Measurements from ENCODE around the gene LIMS1.
"Not testable (repeated sequence)": the region's sequence is repeated elsewhere in the genome, so short reads cannot be mapped to it uniquely, and the experiment has no call there.

LIMS1 gene

DNA sequence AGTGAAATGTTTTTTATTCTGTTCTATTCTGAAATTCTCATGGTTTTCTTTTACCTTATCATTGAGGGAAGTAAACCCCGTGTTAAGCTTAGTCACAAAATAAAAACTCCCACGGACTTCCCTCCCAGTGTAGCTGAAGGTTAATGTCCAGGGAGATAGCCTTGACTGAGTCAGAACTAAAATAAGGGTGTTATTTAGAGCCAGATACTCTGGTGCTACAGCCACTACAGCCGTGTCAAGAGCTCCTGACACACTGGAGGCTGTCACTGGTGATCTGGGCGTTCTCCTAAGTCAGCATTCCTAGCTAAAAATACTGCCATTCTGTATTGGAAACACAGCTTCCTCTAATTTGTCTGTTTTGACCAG is 103.0 kb downstream of the LIMS1 start:
- DNase-seq: no peak

DNA sequence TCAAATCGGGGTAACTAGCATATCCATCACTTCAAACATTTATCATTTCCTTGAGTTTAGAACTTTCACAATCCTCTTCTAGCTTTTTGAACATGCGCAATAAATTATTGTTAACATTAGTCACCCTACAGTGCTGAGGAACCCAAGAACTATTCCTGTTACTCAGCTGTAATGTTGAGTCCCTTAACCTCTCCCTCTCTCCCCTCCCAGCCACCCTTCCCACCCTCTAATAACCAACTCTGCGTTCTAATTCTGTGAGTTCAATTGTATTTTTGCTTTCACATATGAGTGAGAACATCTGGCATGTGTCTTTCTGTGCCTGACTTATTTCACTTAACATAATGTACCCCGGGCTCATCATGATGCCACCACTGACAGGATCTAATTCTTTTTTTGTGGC is 106.5 kb downstream of the LIMS1 start:
- no peak for DNase-seq

DNA sequence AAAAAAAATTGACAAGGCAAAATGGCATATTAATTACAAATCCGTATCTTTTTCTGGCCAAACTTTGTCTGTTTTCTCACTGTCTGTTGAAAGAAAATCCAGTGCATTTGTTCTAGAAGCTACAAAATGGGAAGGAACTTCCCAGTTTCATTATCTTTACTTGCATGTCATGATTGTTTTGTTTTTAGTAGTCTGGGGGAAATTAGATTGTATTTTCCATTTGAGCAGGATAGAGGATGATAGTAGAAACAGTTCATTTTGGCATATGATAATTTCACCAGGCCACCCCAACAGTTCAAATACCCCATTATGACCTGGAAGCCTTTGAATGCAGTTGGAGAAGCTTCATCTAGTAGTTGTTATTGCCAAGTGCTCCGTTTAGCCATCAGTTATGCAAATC is 107.5 kb downstream of the LIMS1 start:
- DNase-seq: no peak

DNA sequence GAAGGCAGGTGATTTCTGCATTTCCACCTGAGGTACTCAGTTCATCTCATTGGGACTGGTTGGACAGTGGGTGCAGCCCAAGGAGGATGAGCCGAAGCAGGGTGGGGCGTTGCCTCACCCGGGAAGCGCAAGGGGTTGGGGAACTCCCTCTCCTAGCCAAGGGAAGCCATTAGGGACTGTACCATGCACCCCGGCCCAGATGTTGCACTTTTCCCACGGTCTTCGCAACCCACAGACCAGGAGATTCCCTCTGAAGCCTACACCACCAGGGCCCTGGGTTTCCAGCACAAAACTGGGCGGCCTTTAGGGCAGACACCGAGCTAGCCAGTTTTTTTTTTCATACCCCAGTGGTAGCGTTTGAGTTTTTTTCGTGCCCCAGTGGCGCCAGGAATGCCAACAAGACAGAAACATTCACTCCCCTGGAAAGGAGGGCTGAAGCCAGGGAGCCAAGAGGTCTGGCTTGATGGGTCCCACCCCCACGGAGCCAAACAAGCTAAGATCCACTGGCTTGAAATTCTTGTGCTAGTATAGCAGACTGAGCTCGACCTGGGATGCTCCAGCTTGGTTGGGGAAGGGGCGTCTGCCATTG is 109.1 kb downstream of the LIMS1 start:
- DNase-seq: no peak

DNA sequence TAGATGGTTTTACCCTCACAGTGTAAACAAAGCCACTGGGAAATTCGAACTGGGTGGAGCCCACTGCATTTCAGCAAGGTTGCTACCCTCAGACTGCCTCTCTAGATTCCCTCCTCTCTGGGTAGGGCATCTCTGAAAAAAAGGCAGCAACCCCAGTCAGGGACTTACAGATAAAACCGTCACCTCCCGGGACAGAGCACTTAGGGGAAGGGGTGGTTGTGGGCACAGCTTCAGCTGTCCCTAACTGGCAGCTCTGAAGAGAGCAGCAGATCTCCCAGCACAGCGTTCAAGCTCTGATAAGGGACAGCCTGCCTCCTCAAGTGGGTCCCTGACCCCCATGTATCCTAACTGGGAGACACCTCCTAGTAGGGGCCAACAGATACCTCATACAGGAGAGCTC is 109.6 kb downstream of the LIMS1 start:
- not testable (repeated sequence) for DNase-seq

DNA sequence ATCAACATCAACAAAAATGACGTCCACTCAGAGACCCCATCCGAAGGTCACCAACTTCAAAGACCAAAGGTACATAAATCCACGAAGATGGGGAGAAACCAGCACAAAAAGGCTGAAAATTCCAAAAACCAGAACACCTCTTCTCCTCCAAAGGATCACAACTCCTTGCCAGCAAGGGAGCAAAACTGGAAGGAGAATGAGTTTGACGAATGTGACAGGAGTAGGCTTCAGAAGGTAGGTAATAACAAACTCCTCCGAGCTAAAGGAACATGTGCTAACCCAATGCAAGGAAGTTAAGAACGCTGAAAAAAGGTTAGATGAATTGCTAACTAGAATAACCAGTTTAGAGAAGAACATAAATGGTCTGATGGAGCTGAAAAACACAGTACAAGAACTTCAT is 110.2 kb downstream of the LIMS1 start:
- DNase-seq: not testable (repeated sequence)

DNA sequence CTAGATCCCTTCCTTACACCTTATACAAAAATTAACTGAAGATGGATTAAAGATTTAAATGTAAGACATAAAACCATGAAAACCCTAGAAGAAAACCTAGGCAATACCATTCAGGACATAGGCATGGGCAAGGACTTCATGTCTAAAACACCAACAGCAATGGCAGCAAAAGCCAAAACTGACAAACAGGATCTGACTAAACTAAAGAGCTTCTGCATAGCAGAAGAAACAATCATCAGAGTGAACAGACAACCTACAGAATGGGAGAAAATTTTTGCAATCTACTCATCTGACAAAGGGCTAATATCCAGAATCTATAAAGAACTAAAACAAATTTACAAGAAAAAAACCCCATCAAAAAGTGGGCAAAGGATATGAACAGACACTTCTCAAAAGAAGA is 114.5 kb downstream of the LIMS1 start:
- not testable (repeated sequence) for DNase-seq

DNA sequence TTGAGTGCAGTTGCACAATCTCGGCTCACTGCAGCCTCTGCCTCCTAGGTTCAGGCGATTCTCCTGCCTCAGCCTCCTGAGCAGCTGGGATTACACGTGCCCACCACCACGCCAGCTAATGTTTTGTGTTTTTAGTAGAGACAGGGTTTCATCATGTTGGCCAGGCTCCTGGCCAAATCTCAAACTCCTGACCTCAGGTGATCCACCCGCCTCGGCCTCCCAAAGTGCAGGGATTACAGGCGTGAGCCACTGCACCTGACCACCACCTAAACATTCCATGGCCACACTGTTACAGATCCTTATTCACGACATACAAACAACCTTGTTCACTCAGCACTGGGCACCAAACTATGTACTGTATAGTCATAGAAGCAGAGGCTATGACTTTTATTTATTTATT is 116.2 kb downstream of the LIMS1 start:
- not testable (repeated sequence) for DNase-seq

DNA sequence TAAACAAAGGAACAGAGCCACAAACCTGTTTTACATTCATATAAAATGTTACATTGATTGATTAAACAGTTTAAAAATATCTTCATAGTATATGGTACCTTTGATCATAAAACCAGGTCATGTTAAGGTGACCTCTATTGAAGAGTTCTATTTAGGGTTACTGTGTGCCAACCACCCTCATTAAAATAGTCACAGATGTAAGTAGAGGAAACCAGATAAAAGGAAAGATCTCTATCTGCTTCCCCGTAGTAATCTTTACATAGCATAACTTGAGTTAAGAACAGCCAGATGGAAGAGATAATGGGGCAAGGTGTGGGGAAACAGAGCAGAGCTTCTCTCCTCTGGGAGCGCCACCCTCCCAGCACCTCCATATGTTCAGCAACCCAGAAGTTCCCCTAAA is 117.2 kb downstream of the LIMS1 start:
- not testable (repeated sequence) for DNase-seq

DNA sequence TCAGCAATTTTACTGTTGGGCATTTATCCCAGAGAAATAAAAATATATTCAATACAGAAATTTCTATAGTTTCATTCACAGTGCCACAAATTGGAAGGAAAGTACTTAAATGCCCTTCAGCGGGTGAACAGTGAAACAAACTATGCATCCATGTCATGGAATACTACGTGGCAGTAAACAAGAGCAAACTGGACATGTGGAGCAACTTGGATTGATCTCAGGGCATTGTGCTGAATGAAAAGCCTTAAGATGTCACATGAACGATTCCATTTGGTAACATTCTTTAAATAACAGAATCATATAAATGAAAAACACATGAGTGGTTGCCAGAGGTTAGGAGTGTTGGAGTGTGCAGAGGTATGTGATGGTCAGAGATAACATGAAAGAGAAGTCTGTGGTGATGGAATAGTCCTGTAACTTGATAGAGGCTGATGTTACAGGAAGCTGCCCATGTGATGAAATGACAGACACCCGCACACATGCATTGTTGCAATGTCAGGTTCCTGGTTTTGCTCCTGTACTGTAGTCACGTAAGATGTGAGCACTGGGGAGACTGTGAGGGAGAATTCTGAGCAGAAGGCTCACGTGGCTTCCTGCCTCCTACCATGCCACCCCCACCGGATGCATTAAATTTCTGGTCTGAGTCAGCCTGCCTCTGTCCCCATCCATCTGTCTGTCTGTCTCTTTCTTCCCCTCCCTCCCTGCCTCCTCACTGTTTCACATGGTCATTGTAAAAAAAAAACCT is 118.1 kb downstream of the LIMS1 start:
- DNase-seq: not testable (repeated sequence)

DNA sequence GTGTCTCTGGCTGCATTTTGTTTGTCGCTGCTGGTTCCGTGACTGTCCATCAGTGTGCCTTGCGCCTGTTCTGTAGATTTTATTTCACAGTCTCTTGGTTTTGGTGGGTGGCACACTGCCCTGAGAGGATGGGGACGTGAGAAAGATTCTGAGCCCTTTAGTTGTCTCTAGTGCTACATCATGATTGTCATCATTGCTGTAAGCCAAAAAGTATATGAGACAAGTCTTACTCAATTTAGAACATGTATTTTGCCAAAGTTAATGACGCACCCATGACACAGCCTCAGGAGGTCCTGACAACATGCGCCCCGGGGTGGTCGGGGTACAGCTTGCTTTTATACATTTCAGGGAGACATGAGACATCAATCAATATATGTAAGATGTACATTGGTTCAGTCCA is 119.2 kb downstream of the LIMS1 start:
- not testable (repeated sequence) for DNase-seq

DNA sequence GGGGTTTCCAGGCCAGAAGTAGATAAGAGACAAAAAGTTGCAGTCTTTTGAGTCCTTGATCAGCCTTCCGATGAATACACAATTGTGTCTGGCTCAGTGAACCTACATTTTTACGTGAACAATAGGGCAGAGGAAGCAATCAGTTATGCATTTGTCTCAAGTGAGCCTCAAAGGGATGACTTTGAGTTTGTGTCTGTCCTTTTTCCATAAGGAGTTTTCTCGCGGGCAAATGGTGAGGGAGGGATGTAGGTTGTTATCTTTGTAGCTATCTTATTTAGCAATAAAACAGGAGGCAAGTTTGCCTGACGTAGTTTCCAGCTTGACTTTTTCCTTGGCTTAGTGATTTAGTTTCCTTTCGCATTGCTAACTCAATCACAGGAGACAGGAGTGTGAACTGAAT is 119.6 kb downstream of the LIMS1 start:
- DNase-seq: not testable (repeated sequence)

DNA sequence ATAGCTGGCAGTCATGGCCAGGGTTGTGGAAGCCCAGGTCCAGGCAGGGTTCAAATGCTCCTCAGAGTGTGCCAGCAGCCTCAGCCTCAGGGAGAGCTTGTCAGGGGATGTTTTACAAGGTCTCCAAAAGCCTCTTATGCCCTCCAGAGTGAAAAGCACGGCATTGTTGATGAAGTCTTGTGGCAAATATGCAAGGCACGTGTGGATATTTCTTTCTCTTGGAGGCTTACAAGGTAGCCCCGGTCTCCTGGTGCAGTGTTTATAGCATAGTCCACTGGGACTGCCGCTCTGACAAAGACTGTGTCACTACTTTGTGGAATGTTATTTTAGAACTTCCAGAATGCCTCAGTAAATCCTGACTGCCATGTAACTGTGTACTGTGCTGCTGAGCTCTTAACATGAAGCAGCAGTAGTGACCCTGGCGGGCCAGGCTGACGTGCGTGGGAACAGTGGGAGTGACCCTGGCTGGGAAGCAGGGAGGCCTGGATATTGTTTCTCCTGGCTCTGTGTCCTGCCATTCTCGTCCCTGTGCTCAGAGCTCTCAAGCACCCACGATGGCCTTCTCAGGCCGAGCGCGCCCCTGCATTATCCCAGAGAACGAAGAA is 120.4 kb downstream of the LIMS1 start:
- DNase-seq: not testable (repeated sequence)

DNA sequence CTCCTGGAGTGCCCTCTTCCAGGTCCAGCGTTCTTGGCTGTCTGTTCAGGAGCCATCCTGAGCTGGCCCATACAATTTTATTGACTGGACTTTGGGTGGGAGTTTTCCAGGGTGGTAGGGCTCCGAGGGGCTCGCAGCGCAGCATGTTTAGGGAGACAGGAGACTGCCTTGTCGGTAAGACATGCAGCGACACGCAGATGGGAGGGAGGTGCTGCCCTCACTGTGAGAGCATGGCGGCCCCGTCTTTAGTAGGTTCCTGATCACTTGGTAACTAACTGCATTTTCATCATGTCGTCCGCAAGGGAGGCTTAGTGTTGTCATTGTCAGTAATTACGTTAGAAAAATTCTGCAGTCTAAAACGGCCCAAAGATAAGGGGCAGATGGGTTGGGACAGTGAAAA is 121.0 kb downstream of the LIMS1 start:
- not testable (repeated sequence) for DNase-seq

DNA sequence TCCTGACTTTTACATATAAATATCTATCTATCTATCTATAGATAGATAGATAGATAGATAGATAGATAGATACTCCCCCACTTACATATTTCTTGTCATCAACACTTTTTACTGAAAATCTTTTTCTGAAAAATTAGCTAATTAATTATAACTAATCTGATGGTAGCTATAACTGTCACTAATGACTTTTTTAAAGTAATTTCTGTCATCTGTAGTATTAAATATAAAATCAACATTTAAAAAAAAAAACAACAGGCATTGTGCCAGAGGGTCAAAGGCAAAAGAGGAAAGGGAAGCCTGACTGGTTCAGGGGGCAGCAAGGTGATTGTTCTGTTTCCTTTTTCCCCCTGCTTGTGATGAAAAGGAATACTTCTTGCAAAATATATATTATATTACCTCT is 122.0 kb downstream of the LIMS1 start:
- not testable (repeated sequence) for DNase-seq

DNA sequence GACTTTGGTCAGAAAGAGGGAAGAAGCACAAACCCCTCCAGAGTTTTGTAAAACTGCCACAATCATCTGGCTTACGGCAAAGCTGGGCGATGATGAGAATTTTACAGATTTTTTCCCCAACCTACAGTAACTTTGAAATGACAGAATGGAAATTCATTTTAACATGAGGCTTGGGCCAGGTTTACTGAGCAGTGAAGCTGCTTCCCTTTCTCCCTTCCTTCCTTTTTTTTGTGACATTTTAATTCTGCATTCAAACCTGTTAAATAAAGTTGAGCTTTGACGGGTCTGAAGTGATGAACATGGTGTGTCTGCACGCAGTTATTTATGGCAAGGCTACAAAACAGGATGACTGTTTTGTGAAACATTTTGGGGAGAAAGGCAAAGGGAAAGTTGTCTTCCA is 123.2 kb downstream of the LIMS1 start:
- DNase-seq: not testable (repeated sequence)

DNA sequence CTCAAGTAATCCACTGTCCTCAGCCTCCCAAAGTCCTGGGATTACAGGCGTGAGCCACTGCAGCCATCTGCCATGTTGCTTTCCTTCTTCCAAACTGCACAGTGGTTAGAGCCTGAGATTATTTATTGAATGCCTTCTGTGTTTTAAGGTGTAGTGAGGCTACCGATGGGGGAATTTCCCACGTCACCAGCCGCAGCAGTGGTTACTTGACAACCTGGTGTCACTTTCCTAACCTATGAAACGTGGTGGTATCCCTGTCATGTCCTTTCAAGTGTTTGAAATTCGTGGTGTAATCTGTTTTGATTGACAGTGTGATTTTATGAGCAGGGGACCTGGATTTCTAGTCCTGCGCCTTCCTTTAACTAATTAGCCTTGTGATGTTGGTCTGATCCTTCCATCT is 124.3 kb downstream of the LIMS1 start:
- DNase-seq: not testable (repeated sequence)

DNA sequence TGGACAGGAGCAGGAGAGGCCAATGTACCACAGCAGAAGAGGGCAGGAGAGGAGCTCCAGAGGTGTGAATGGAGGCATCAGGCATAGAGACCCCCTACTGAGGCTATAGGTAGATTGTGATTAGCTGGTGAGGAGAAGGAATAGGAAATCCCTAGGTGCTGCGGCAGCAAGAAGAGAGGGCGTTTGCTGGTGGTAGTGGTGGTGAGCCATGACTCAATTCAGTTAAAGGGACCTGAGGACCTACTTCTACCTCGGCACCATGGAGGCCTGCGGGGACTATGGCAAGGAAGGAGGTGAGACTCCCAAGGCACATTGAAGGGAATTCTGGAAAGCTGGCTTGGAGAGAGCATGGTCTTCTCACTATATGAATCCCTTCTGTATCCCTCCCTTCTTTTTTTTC is 127.2 kb downstream of the LIMS1 start:
- not testable (repeated sequence) for DNase-seq

DNA sequence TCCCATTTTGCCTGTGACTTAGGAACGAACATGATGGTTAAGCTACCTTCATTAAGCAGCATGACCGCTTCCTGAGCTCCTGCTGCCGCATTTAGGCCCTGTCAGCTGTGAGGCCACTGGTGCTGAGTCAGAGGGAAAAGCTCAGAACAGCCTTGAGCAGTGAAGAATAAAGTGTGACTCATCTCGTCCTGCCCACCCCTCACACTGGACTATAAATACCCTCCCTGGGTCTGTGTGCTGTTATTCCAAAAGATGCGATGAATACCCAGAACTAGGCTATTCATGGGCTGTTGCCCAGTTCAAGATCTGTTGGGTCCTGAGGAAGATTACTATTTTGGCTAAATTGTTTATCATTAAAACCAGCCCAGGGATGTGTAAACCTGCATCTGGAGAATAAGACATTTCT is 127.9 kb downstream of the LIMS1 start:
- DNase-seq: not testable (repeated sequence)

DNA sequence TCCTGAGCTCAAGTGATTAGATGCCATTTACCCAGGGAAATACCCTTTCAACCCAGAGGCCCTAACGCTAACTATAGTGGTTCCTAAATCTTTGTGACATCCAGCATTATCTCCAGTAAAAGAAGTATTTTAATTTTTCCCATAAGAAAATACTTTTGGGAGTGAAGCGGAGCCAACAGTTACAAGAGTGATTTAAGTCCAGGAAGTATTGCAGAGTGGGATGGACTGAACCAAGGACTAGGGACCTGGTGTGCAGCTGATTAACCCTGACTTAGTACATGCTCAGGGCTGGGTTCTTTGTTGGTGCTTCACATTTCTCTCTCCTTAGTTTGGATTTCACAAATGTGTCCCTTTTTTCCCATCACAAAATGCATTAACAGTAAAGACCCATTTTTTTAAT is 129.1 kb downstream of the LIMS1 start:
- not testable (repeated sequence) for DNase-seq

DNA sequence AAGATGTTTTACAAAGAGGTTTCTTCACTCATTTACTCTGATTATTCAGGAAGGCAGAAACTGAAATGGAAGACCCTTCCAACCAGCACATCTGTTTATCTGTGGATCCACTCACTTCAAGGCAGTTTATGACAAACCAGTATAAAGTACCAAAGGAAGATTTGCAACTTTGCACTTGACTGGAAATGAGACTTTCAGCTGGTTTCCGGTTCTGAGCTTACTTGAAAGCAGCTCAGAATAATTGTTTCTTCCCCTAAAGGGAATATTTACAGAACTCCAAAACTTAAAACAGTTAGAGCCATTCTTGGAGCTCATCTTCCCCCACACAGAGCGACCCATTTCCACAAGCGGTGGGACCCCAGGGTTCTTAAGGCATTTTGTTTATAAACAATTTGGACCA is 129.8 kb downstream of the LIMS1 start:
- DNase-seq: not testable (repeated sequence)

DNA sequence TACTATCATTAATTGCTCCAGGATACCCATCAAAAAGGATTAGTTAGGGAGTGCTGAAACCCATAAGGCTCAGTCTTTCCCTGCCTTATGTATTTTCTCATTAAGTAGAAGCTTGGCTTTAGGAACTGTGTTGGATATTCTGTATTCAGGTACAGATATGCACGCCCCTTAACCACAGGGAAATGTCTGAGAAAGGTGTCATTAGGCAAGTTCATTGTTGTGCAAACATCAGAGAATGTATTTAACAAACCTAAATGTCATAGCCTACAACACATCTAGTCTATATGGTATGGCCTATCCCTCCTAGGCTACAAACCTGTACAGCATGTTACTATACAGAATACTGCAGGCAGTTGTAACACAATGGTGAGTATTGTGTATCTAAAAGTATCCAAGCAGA is 130.7 kb downstream of the LIMS1 start:
- not testable (repeated sequence) for DNase-seq

DNA sequence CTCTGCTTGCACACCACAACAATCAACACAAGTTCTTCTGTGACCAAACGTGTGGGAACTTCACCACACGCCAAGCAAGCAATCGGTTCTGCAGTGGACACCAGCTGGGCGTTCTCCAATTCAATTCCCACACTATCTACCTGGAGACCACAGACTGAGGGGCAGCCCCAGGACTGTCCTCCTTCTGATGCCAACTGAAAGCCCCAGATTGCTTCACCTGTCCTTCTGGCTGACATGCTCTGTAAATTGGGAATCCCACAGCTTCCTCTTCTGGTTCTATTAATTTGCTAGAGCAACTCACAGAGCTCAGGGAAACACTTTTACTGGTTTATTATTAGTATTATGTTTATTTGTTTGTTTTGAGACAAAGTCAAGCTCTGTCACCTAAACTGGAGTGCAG is 131.7 kb downstream of the LIMS1 start:
- DNase-seq: not testable (repeated sequence)

DNA sequence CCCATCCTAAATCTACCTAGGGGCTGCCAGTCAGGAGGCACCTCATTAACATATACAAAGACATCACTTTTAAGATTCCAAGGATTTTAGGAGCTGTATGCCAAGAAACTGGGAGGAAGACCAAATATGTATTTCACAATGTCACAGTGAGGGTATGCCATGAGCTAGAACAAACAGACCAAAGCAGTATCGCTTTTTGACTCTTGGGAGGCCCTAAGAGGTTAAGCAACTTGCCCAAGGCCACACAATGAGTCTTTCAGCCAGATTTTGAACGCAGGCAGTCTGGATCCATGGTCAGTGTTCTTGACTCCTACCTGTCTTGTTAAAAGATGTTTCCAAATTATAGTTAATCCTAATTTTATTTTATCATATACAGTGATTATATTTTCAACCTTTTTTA is 132.9 kb downstream of the LIMS1 start:
- not testable (repeated sequence) for DNase-seq
